Measurements from ENCODE around the gene AHRR. TPM values are rescaled to one million over a fixed set of nuclear protein-coding genes. Genes with fewer than 3 reads are reported as not detected.

The AHRR gene
- total and polyA plus RNA-seq, 2 donors (not counting 1 experiment from before 2014, with no cell fraction given), result 11.3 to 26.4 TPM

DNA sequence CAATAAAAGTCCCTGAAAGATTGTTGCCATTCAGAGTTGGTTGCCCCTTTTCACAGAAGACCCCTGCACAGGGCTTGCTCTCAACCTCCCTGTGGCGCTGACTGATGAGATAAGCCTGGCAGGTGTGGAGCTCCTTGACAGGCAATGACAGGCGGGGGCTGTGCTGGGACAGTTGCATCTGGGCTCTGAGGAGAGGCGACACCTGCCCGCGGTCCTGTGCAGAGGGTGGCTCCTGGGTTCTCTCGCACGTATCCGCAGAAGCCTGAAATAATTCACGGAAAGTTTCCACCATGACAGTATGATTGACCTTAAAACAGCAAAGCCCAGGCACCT lies 101.7 kb downstream of the AHRR start:
- Histone ChIP-seq H3K9ac (ENCODE audit: insufficient read depth, low read length) (no peak overlapping the region), H3K36me3 (ENCODE audit: control insufficient read depth, insufficient read depth, low read length) (peaks cover 18% of the 10 kb centered on the region), H2AFZ (ENCODE audit: low read length) (no peak overlapping the region), H3K27me3 (ENCODE audit: control insufficient read depth, insufficient read depth, low read length) (no peaks in the 10 kb centered on the region), H3K4me1 (ENCODE audit: control insufficient read depth, extremely low read depth, insufficient read depth, low read length) (no peaks in the 10 kb centered on the region), H3K4me3 (replicated peaks in 1 of 4; ENCODE audit: control extremely low read depth in 1 of 4, insufficient read depth in 1 of 4, low read depth in 3 of 4, low read length in 4 of 4) (no peak overlapping the region), H3K79me2 (ENCODE audit: control insufficient read depth, insufficient read depth, low read length) (no peaks in the 10 kb centered on the region), H3K9me3 (ENCODE audit: control insufficient read depth, insufficient read depth, low read depth, low read length) (no peaks in the 10 kb centered on the region), H3K4me2 (ENCODE audit: extremely low read depth, insufficient read depth, low read length) (no peak overlapping the region), H3K27ac (ENCODE audit: insufficient read depth, low read length) (no peak overlapping the region), H4K20me1 (ENCODE audit: control insufficient read depth, extremely low read depth, insufficient read depth, low read length) (no peaks in the 10 kb centered on the region)
- no peak for DNase-seq (ENCODE audit: low read depth in 2 of 2)
- TF ChIP-seq, protein P1, sequence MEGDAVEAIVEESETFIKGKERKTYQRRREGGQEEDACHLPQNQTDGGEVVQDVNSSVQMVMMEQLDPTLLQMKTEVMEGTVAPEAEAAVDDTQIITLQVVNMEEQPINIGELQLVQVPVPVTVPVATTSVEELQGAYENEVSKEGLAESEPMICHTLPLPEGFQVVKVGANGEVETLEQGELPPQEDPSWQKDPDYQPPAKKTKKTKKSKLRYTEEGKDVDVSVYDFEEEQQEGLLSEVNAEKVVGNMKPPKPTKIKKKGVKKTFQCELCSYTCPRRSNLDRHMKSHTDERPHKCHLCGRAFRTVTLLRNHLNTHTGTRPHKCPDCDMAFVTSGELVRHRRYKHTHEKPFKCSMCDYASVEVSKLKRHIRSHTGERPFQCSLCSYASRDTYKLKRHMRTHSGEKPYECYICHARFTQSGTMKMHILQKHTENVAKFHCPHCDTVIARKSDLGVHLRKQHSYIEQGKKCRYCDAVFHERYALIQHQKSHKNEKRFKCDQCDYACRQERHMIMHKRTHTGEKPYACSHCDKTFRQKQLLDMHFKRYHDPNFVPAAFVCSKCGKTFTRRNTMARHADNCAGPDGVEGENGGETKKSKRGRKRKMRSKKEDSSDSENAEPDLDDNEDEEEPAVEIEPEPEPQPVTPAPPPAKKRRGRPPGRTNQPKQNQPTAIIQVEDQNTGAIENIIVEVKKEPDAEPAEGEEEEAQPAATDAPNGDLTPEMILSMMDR (conservative IDR thresholded peaks at IDR 0.05 in 1 of 2, IDR thresholded peaks at IDR 0.05 in 1 of 2; ENCODE audit: low read depth in 1 of 2, low read length in 2 of 2), result no peak
- no peak for TF ChIP-seq EZH2 (IDR thresholded peaks at IDR 0.05; ENCODE audit: low read length, missing control alignments)

DNA sequence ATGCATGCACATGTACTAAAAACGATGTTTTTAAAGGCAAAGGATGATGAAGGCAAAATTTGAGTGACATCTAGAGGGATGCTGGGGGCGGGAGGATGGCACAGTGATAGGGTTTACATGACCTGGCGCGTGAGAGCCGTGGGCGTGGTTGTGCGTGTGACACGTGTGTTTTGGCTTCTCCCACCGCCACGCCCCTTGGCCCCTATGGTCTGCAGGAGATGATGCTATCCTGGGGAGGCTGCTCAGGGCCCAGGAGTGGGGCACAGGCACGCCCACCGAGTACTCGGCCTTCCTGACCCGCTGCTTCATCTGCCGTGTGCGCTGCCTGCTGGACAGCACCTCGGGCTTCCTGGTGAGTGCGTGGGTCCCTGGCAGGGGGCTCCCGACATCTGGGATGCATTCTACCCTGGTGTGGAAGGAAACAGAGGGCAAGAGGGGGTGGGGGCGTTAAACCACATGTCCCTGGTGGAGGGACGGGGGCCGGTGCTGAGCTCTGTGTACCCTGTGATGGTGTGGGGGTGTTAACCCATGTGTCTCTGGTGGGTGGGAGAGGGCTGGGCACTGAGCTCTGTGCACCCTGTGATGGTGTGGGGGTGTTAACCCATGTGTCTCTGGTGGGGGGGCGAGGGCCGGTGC lies 102.2 kb downstream of the AHRR start:
- H2AFZ ChIP-seq (ENCODE audit: low read length), result no peak overlapping the region
- no peaks in the 10 kb centered on the region for H3K79me2 ChIP-seq (ENCODE audit: control insufficient read depth, insufficient read depth, low read length)
- TF ChIP-seq, protein P1 (conservative IDR thresholded peaks at IDR 0.05 in 1 of 2, IDR thresholded peaks at IDR 0.05 in 1 of 2; ENCODE audit: low read depth in 1 of 2, low read length in 2 of 2), result no peak
- TF ChIP-seq EZH2 (IDR thresholded peaks at IDR 0.05; ENCODE audit: low read length, missing control alignments), result no peak
- H3K4me1 ChIP-seq (ENCODE audit: control insufficient read depth, extremely low read depth, insufficient read depth, low read length), result no peaks in the 10 kb centered on the region
- no peaks in the 10 kb centered on the region for H3K27me3 ChIP-seq (ENCODE audit: control insufficient read depth, insufficient read depth, low read length)
- no peak overlapping the region for H3K27ac ChIP-seq (ENCODE audit: insufficient read depth, low read length)
- no peak overlapping the region for H3K4me3 ChIP-seq (replicated peaks in 1 of 4; ENCODE audit: control extremely low read depth in 1 of 4, insufficient read depth in 1 of 4, low read depth in 3 of 4, low read length in 4 of 4)
- no peak overlapping the region for H3K4me2 ChIP-seq (ENCODE audit: extremely low read depth, insufficient read depth, low read length)
- no peak for DNase-seq (ENCODE audit: low read depth in 2 of 2)
- peaks cover 21% of the 10 kb centered on the region for H3K36me3 ChIP-seq (ENCODE audit: control insufficient read depth, insufficient read depth, low read length)
- no peaks in the 10 kb centered on the region for H4K20me1 ChIP-seq (ENCODE audit: control insufficient read depth, extremely low read depth, insufficient read depth, low read length)
- no peaks in the 10 kb centered on the region for H3K9me3 ChIP-seq (ENCODE audit: control insufficient read depth, insufficient read depth, low read depth, low read length)
- H3K9ac ChIP-seq (ENCODE audit: insufficient read depth, low read length), result no peak overlapping the region

DNA sequence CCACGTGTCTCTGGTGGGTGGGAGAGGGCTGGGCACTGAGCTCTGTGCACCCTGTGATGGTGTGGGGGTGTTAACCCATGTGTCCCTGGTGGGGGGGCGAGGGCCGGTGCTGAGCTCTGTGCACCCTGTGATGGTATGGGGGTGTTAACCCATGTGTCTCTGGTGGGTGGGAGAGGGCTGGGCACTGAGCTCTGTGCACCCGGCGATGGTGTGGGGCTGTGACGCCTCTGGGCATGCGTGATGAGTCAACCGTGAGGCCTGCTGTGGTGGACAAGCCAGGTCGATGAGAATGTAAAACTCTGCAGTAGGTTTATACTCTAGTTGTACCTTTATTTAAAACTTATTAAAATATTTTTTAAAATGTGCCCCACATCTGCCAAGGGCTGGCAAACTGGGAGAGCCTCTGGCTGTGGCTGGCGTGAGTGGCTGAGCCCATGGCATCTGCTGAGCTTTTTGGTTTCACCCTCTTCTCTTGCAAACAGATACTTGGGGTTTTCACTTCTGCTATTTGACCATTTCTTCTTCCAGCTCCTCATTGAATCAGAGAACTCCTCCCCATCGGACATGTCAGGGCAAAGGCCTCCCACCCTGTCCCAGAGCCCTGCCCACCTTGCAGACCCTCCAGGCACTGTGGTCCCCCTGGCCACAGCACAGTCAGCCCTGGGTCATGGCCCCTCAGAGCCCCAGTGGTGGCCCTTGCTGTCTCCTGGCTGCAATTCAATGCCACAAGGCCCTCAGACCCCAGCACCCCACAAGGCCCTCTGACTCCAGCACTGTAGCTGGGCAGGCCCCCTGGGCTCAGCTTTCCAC lies 103.0 kb downstream of the AHRR start:
- Histone ChIP-seq H3K9ac (ENCODE audit: insufficient read depth, low read length) (no peak overlapping the region), H3K79me2 (ENCODE audit: control insufficient read depth, insufficient read depth, low read length) (no peaks in the 10 kb centered on the region), H3K4me2 (ENCODE audit: extremely low read depth, insufficient read depth, low read length) (no peak overlapping the region), H3K4me1 (ENCODE audit: control insufficient read depth, extremely low read depth, insufficient read depth, low read length) (peaks cover 4% of the 10 kb centered on the region), H2AFZ (ENCODE audit: low read length) (no peak overlapping the region), H3K36me3 (ENCODE audit: control insufficient read depth, insufficient read depth, low read length) (peaks cover 22% of the 10 kb centered on the region), H3K27ac (ENCODE audit: insufficient read depth, low read length) (no peak overlapping the region), H4K20me1 (ENCODE audit: control insufficient read depth, extremely low read depth, insufficient read depth, low read length) (no peaks in the 10 kb centered on the region), H3K9me3 (ENCODE audit: control insufficient read depth, insufficient read depth, low read depth, low read length) (no peaks in the 10 kb centered on the region), H3K4me3 (replicated peaks in 1 of 4; ENCODE audit: control extremely low read depth in 1 of 4, insufficient read depth in 1 of 4, low read depth in 3 of 4, low read length in 4 of 4) (no peak overlapping the region), H3K27me3 (ENCODE audit: control insufficient read depth, insufficient read depth, low read length) (no peaks in the 10 kb centered on the region)
- TF ChIP-seq, protein P1 (conservative IDR thresholded peaks at IDR 0.05 in 1 of 2, IDR thresholded peaks at IDR 0.05 in 1 of 2; ENCODE audit: low read depth in 1 of 2, low read length in 2 of 2), result no peak
- no peak for TF ChIP-seq EZH2 (IDR thresholded peaks at IDR 0.05; ENCODE audit: low read length, missing control alignments)
- DNase-seq (ENCODE audit: low read depth in 2 of 2), result peak in 1 of 2 donors; percentile 58

Data from fibroblast of lung (primary cell).